Panc1 (cell line): ENCODE measurements around the gene SLITRK1. TPM values are rescaled to one million over a fixed set of nuclear protein-coding genes. Genes with fewer than 3 reads are reported as not detected.

Experiments
- ATAC-seq: fragments of 200-7000 bp; cut with Tn5 transposase; 2 replicates; pipeline ENCODE4 v1.9.1; 2020; ENCODE audit warnings: mild to moderate bottlenecking, moderate library complexity
- BruUV-seq: library from RNA; stranded (reverse); fragments of 400-500 nt; replicated peaks from 2 replicates; lab custom pipeline; 2021; lab: Mats Ljungman, UMichigan
- CTCF ChIA-PET: fragments of 300-600 bp; sonication (Branson Sonifier 250); formaldehyde crosslinking; loops from one replicate; lab custom pipeline; 2022; ENCODE audit warnings: antibody characterized with exemption; lab: Charles Lee
- POLR2A ChIA-PET: fragments of 300-600 bp; sonication (Branson Sonifier 250); formaldehyde crosslinking; loops from one replicate; lab custom pipeline; 2022; ENCODE audit warnings: antibody characterized with exemption; lab: Charles Lee
- DNase-seq: peaks from one replicate; pipeline ENCODE4 v3.0.0-alpha.2; 2010; ENCODE audit warnings: low read depth, low spot score
- H3K27ac ChIP-seq: 2 replicates; pipeline ENCODE4 v1.5.1; 2011; ENCODE audit warnings: mild to moderate bottlenecking, low read length, inconsistent platforms
- H3K27me3 ChIP-seq: fragments of 200-500 bp; sonication (Bioruptor generic); 2 replicates; pipeline ENCODE4 v1.6.0; 2014; ENCODE audit warnings: low read length, inconsistent platforms; ENCODE audit not compliant: control insufficient read depth, insufficient read depth
- H3K36me3 ChIP-seq: fragments of 200-500 bp; sonication (Bioruptor generic); 2 replicates; pipeline ENCODE4 v1.5.1; 2014; ENCODE audit warnings: inconsistent platforms, mild to moderate bottlenecking, low read length, moderate library complexity; ENCODE audit not compliant: control insufficient read depth, insufficient read depth
- H3K4me1 ChIP-seq: 2 replicates; pipeline ENCODE4 v1.5.1; 2011; ENCODE audit warnings: inconsistent platforms, mild to moderate bottlenecking, low read length, moderate library complexity; ENCODE audit not compliant: control insufficient read depth, insufficient read depth
- H3K4me3 ChIP-seq, 2 experiments: 2 replicates each; pipeline ENCODE4 v1.5.1; 2011 to 2012; ENCODE audit warnings: low read depth in 2 of 2, low read length in 2 of 2, mild to moderate bottlenecking in 2 of 2, inconsistent platforms in 1 of 2, moderate library complexity in 1 of 2
- H3K9me3 ChIP-seq: fragments of 200-500 bp; sonication (Bioruptor generic); 2 replicates; pipeline ENCODE4 v1.5.1; 2014; ENCODE audit warnings: low read depth, mild to moderate bottlenecking, inconsistent platforms, low read length, moderate library complexity; ENCODE audit not compliant: control insufficient read depth, insufficient read depth
- CTCF ChIP-seq: fragments of 450-650 bp; IDR thresholded peaks from 2 replicates; pipeline ENCODE4 v1.5.1; 2017; ENCODE audit warnings: mild to moderate bottlenecking
- POLR2AphosphoS5 ChIP-seq: IDR thresholded peaks from 2 replicates; pipeline ENCODE4 v1.6.1; 2012; ENCODE audit warnings: mild to moderate bottlenecking, low read depth, low read length, moderate library complexity
- REST ChIP-seq, 2 experiments: IDR thresholded peaks; 2 replicates each; pipeline ENCODE4 v1.6.1; 2011 to 2012; ENCODE audit warnings: low read depth in 2 of 2, control low read depth in 1 of 2, low read length in 1 of 2, mild to moderate bottlenecking in 1 of 2, moderate library complexity in 1 of 2; ENCODE audit not compliant: insufficient read depth in 1 of 2
- SIN3A ChIP-seq: IDR thresholded peaks from 2 replicates; pipeline ENCODE4 v1.6.1; 2012; ENCODE audit warnings: low read depth, mild to moderate bottlenecking, low read length, moderate library complexity, borderline replicate concordance; ENCODE audit not compliant: insufficient read depth
- TCF7L2 ChIP-seq: IDR thresholded peaks from 2 replicates; pipeline ENCODE4 v1.6.1; 2011; ENCODE audit warnings: mild to moderate bottlenecking, low read depth, low read length, inconsistent platforms
- in situ Hi-C: cut with HindIII; loops from 2 replicates; pipeline ENCODE4 v1.10.0; 2016; ENCODE audit warnings: low sequenced_read_pairs, low pct_unique_long_range_greater_than_20kb
- intact Hi-C: fragments of 100-400 bp; cut with micrococcal nuclease; formaldehyde crosslinking; loops from one replicate; pipeline ENCODE4 v1.10.0; 2022; ENCODE audit not compliant: unreplicated experiment
- total RNA-seq: library from RNA; stranded (reverse); gene quantifications from one replicate; pipeline ENCODE4 v1.2.1, GENCODE V29; 2021; ENCODE audit not compliant: unreplicated experiment

Gene SLITRK1
- total RNA-seq, 1 experiment from 2014 or later: 0.08 TPM

- in situ Hi-C loops (no loop called here), intact Hi-C loops (no loop called here)
- no peak overlapping the region for H3K4me3 ChIP-seq
- H3K27me3 ChIP-seq: no peaks in the 10 kb centered on the region
- H3K9me3 ChIP-seq: no peaks in the 10 kb centered on the region
- no TSS peak for BruUV-seq
- TF ChIP-seq SIN3A (no peak), TCF7L2 (no peak), POLR2AphosphoS5 (no peak), CTCF (no peak), REST (IDR thresholded peaks at IDR 0.05; ENCODE audit: insufficient read depth in 1 of 2, low read depth in 2 of 2, low read length in 1 of 2) (no peak)
- no peak for DNase-seq
- H3K27ac ChIP-seq: no peak overlapping the region
- no peaks in the 10 kb centered on the region for H3K36me3 ChIP-seq
- no peak for ATAC-seq
- H3K4me1 ChIP-seq: no peaks in the 10 kb centered on the region
- ChIA-PET POLR2A (no interaction called here), CTCF (no interaction called here)
These were observed 54.9 kb downstream of the SLITRK1 start for GRCh38 chr13:83827338-83827737.
